HepG2 (cell line): ENCODE data around the gene BCL2. TPM values are rescaled to one million over a fixed set of nuclear protein-coding genes. Genes with fewer than 3 reads are reported as not detected.

Source experiments
- ATAC-seq: fragments of 200-7000 bp; cut with Tn5 transposase; 3 replicates; pipeline ENCODE4 v1.9.1; 2020; ENCODE audit warnings: mild to moderate bottlenecking, moderate library complexity
- BruUV-seq: library from RNA; stranded (reverse); fragments of 400-500 nt; replicated peaks from 2 replicates; lab custom pipeline; 2021; lab: Mats Ljungman, UMichigan
- CTCF ChIA-PET: fragments of 300-600 bp; formaldehyde crosslinking; extraction: SDS; loops from one replicate; lab custom pipeline; 2021; ENCODE audit warnings: low total read pairs, inconsistent platforms, low intra/inter-chr PET ratio; lab: Yijun Ruan, JAX
- POLR2A ChIA-PET: fragments of 350-600 bp; sonication (Branson Sonifier 250); formaldehyde crosslinking; loops from one replicate; lab custom pipeline; 2020; ENCODE audit warnings: antibody characterized with exemption, inconsistent platforms; lab: Yijun Ruan, JAX
- DNase-seq: peaks from one replicate; pipeline ENCODE4 v3.0.0-alpha.2; 2015; ENCODE audit warnings: low spot score
- FAIRE-seq: peaks from 3 replicates; lab custom pipeline; 2011; peaks lifted over from hg19 to GRCh38; lab: Jason Lieb, UNC
- H2AFZ ChIP-seq: one replicate; pipeline ENCODE4 v1.6.1; 2011; ENCODE audit warnings: low read length, inconsistent platforms
- H3K27ac ChIP-seq: fragments of 300-600 bp; 3 replicates; pipeline ENCODE4 v1.8.0; 2011; ENCODE audit warnings: mixed run types, mild to moderate bottlenecking, mixed read lengths, low read length, inconsistent platforms; ENCODE audit not compliant: insufficient read depth; ENCODE audit errors: extremely low read length
- H3K27me3 ChIP-seq, 2 experiments: fragments of 200-600 bp in 1 of 2; 2 replicates in 1 of 2; 3 replicates in 1 of 2; pipeline versions ENCODE4 v1.6.0 to v1.8.0; 2011; ENCODE audit warnings: low read length in 2 of 2, mild to moderate bottlenecking in 2 of 2, moderate library complexity in 2 of 2, inconsistent platforms in 1 of 2; ENCODE audit not compliant: insufficient read depth in 2 of 2, control insufficient read depth in 1 of 2
- H3K36me3 ChIP-seq, 2 experiments: fragments of 200-600 bp in 1 of 2; replicated peaks in 1 of 2; 2 replicates in 1 of 2; 3 replicates in 1 of 2; pipeline versions ENCODE4 v1.5.1 to v1.8.0; 2011; ENCODE audit warnings: low read length in 2 of 2, inconsistent platforms in 1 of 2; ENCODE audit not compliant: insufficient read depth in 2 of 2, control insufficient read depth in 1 of 2
- H3K4me1 ChIP-seq: 2 replicates; pipeline ENCODE4 v1.5.1; 2012; ENCODE audit warnings: low read length, inconsistent platforms; ENCODE audit not compliant: insufficient read depth
- H3K4me2 ChIP-seq: 2 replicates; pipeline ENCODE4 v1.6.0; 2011; ENCODE audit warnings: low read depth, low read length, inconsistent platforms
- H3K4me3 ChIP-seq, 3 experiments: fragments of 200-600 bp in 1 of 3; sonication (generic), shearing (Covaris generic) in 1 of 3; replicated peaks in 1 of 3; 2 replicates each; pipeline ENCODE4 v1.5.1; 2011 to 2016; ENCODE audit warnings: low read length in 3 of 3, inconsistent platforms in 2 of 3, low read depth in 2 of 3, mild to moderate bottlenecking in 2 of 3, control low read depth in 1 of 3, mixed read lengths in 1 of 3; ENCODE audit not compliant: insufficient read depth in 1 of 3
- H3K79me2 ChIP-seq: one replicate; pipeline ENCODE4 v1.6.1; 2011; ENCODE audit warnings: low read length, inconsistent platforms; ENCODE audit not compliant: insufficient read depth
- H3K9ac ChIP-seq: 2 replicates; pipeline ENCODE4 v1.6.0; 2011; ENCODE audit warnings: mild to moderate bottlenecking, low read depth, low read length, inconsistent platforms; ENCODE audit not compliant: insufficient read depth
- H3K9me3 ChIP-seq: 2 replicates; pipeline ENCODE4 v1.5.1; 2012; ENCODE audit warnings: mild to moderate bottlenecking, low read length
- H4K20me1 ChIP-seq: 2 replicates; pipeline ENCODE4 v1.6.0; 2011; ENCODE audit warnings: inconsistent platforms, mild to moderate bottlenecking, low read length, moderate library complexity; ENCODE audit not compliant: insufficient read depth
- ETV6 ChIP-seq: sonication (generic); formaldehyde crosslinking; conservative IDR thresholded peaks from 2 replicates; pipeline ENCODE4 v1.4.0; 2020; ENCODE audit warnings: missing genetic modification reagents
- IKZF1 ChIP-seq: fragments of 450-650 bp; IDR thresholded peaks from 2 replicates; pipeline ENCODE4 v1.7.1; 2016
- MEIS2 ChIP-seq: sonication (generic); formaldehyde crosslinking; IDR thresholded peaks from 2 replicates; pipeline ENCODE4 v1.9.0; 2021; ENCODE audit warnings: mild to moderate bottlenecking, missing genetic modification reagents
- PBX3 ChIP-seq: sonication (generic); formaldehyde crosslinking; IDR thresholded peaks from 2 replicates; pipeline ENCODE4 v1.8.1; 2023; ENCODE audit warnings: missing genetic modification reagents, inconsistent platforms, borderline replicate concordance
- SALL2 ChIP-seq: sonication (generic); formaldehyde crosslinking; IDR thresholded peaks from 2 replicates; pipeline ENCODE4 v1.8.1; 2023; ENCODE audit warnings: mild to moderate bottlenecking, missing genetic modification reagents, inconsistent platforms
- ZNF101 ChIP-seq: sonication (generic); formaldehyde crosslinking; IDR thresholded peaks from 2 replicates; pipeline ENCODE4 v1.4.0; 2020; ENCODE audit warnings: mild to moderate bottlenecking, low read depth, missing genetic modification reagents, borderline replicate concordance
- ZNF326 ChIP-seq: sonication (generic); formaldehyde crosslinking; IDR thresholded peaks from 2 replicates; pipeline ENCODE4 v1.4.0; 2020; ENCODE audit warnings: missing genetic modification reagents, borderline replicate concordance
- ZNF562 ChIP-seq: sonication (generic); formaldehyde crosslinking; IDR thresholded peaks from 2 replicates; pipeline ENCODE4 v1.8.0; 2022; ENCODE audit warnings: missing genetic modification reagents, borderline replicate concordance
- ZSCAN9 ChIP-seq: IDR thresholded peaks from 2 replicates; pipeline ENCODE4 v1.6.1; 2016; ENCODE audit warnings: borderline replicate concordance
- WGBS: methylation state at CpG from one replicate; pipeline ENCODE4 v1.1.6; 2017; ENCODE audit warnings: low lambda C conversion rate; 5-methylcytosine and 5-hydroxymethylcytosine counted together
- in situ Hi-C: cut with HindIII; loops from 2 replicates; pipeline ENCODE4 v1.10.0; 2017; ENCODE audit warnings: low pct_unique_long_range_greater_than_20kb; ENCODE audit not compliant: extremely low pct_ligation_motif_present
- intact Hi-C: fragments of 100-400 bp; cut with micrococcal nuclease; formaldehyde crosslinking; loops from one replicate; pipeline ENCODE4 v1.10.0; 2022; ENCODE audit not compliant: unreplicated experiment
- polyA plus RNA-seq, 8 experiments: library from polyadenylated mRNA; depleted of rRNA in 3 of 8; stranded (reverse) in 7 of 8; unstranded in 1 of 8; fragments of >200 nt; fragmentation: Illumina TruSeq in 4 of 8; extraction: Trizol in 4 of 8; gene quantifications; 2 replicates each; pipeline versions ENCODE4 v1.2.1 to v1.2.3, GENCODE V29; 2011 to 2016; ENCODE audit warnings: low read depth in 4 of 8, missing spikeins in 1 of 8, mixed read lengths in 1 of 8; ENCODE audit not compliant: insufficient read depth in 1 of 8
- total RNA-seq, 5 experiments: library from RNA; depleted of rRNA; stranded (reverse); fragments of >200 nt; fragmentation: Illumina TruSeq; extraction: Trizol; gene quantifications; 2 replicates each; pipeline ENCODE4 v1.2.3, GENCODE V29; 2016; ENCODE audit warnings: low read depth in 1 of 5
- TF ChIP-seq, protein P1 (sequence below): fragments of 450-650 bp; IDR thresholded peaks from 2 replicates; pipeline ENCODE4 v1.6.1; 2017; ENCODE audit warnings: mild to moderate bottlenecking

Gene BCL2
- total and polyA plus RNA-seq, 2 of the 13 experiments (the other 11 are each of a cell fraction or from before 2014, with no cell fraction given) = 0.07 to 0.53 TPM

- Histone ChIP-seq H3K79me2 (no peaks in the 10 kb centered on the region), H2AFZ (no peak overlapping the region), H3K4me3 (no peak overlapping the region), H3K27me3 (peaks cover 0 to 26% of the 10 kb centered on the region in 2 experiments; a peak in 4 of 5 replicates), H3K4me2 (no peak overlapping the region), H3K9ac (no peak overlapping the region), H3K27ac (no peak overlapping the region), H4K20me1 (no peaks in the 10 kb centered on the region), H3K4me1 (no peaks in the 10 kb centered on the region), H3K9me3 (no peaks in the 10 kb centered on the region), H3K36me3 (no peaks in the 10 kb centered on the region)
- in situ Hi-C loops = no loop called here
- no peak for DNase-seq
- ChIA-PET POLR2A (no interaction called here), CTCF (no interaction called here)
- no peak for ATAC-seq
- FAIRE-seq = no peak
- intact Hi-C loops = no loop called here
- BruUV-seq = no TSS peak
- WGBS = 24% methylated on average over 7 of the region's 7 CpGs
- TF ChIP-seq PBX3 (CRISPR knock-in tag) = no peak
- TF ChIP-seq MEIS2 (CRISPR knock-in tag) = no peak
- no peak for TF ChIP-seq ZNF562 (CRISPR knock-in tag)
- no peak for TF ChIP-seq ZNF326 (CRISPR knock-in tag)
- TF ChIP-seq ETV6 (CRISPR knock-in tag) = no peak
- no peak for TF ChIP-seq ZSCAN9 (CRISPR knock-in tag)
- no peak for TF ChIP-seq IKZF1
- TF ChIP-seq ZNF101 (CRISPR knock-in tag) = no peak
- no peak for TF ChIP-seq SALL2 (CRISPR knock-in tag)
- TF ChIP-seq, protein P1, sequence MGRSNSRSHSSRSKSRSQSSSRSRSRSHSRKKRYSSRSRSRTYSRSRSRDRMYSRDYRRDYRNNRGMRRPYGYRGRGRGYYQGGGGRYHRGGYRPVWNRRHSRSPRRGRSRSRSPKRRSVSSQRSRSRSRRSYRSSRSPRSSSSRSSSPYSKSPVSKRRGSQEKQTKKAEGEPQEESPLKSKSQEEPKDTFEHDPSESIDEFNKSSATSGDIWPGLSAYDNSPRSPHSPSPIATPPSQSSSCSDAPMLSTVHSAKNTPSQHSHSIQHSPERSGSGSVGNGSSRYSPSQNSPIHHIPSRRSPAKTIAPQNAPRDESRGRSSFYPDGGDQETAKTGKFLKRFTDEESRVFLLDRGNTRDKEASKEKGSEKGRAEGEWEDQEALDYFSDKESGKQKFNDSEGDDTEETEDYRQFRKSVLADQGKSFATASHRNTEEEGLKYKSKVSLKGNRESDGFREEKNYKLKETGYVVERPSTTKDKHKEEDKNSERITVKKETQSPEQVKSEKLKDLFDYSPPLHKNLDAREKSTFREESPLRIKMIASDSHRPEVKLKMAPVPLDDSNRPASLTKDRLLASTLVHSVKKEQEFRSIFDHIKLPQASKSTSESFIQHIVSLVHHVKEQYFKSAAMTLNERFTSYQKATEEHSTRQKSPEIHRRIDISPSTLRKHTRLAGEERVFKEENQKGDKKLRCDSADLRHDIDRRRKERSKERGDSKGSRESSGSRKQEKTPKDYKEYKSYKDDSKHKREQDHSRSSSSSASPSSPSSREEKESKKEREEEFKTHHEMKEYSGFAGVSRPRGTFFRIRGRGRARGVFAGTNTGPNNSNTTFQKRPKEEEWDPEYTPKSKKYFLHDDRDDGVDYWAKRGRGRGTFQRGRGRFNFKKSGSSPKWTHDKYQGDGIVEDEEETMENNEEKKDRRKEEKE = no peak
These were observed 12.6 kb downstream of the BCL2 start for GRCh38 chr18:63306819-63307550.
